ENCODE measurements around the gene RHD. TPM values are rescaled to one million over a fixed set of nuclear protein-coding genes. Genes with fewer than 3 reads are reported as not detected.
"Not testable (repeated sequence)": the region's sequence is repeated elsewhere in the genome, so short reads cannot be mapped to it uniquely, and the experiment has no call there.

Gene RHD
- total and polyA plus RNA-seq, 10 of the 15 experiments (the other 5 are each of a cell fraction or from before 2014, with no cell fraction given) = 0.02 to 0.34 (median 0.18) TPM; not detected in 6

DNA sequence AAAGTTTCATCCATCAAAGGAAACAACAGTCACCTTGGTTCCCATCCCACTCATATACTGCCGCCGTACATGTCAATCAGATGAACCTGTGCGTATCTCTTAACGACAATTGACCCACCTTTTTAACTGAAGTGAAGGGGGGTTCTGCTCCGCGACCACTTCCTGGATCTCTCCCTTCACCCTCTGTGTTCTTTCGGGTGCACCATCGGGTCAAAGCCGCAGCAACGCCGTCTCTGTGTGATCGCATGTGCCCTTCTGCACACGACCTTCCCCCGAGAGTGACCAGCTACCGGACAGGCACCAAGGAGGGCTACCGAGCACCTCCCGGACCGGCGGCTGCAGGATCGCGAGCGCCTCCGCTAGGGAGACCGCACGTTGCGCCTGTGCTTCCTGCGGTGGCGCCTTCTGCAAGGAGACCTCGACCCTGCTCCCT, 64.6 kb downstream of the RHD start:
- BruUV-seq (replicated peaks) = TSS peak; percentile 90
- H3K36me3 ChIP-seq (ENCODE audit: control insufficient read depth in 2 of 2, insufficient read depth in 2 of 2, low read length in 1 of 2); H4K20me1 ChIP-seq (ENCODE audit: control insufficient read depth, insufficient read depth); SMC1A ChIA-PET (ENCODE audit: uncharacterized antibody, unreplicated experiment); POLR2A ChIA-PET; H3K4me1 ChIP-seq (ENCODE audit: control insufficient read depth, insufficient read depth, low read length); FAIRE-seq; H3K27me3 ChIP-seq (replicated peaks in 1 of 2; ENCODE audit: control insufficient read depth in 2 of 2, insufficient read depth in 2 of 2, low read length in 1 of 2); in situ Hi-C loops (cut with MboI); RAD21 ChIA-PET (ENCODE audit: unreplicated experiment); DNase-seq (ENCODE audit: low read depth, low spot score); CTCF ChIA-PET; H3K9me3 ChIP-seq (replicated peaks; ENCODE audit: control insufficient read depth, insufficient read depth, low read length): not testable (repeated sequence)
- intact Hi-C loops (cut with micrococcal nuclease; ENCODE audit: unreplicated experiment) = loop anchor here (5.0 kb wide), 1 partner anchor 90 kb away; the partner anchor contains the start of gene RSRP1
- Histone ChIP-seq H3K27ac (ENCODE audit: control insufficient read depth, insufficient read depth) (peak overlapping the region; percentile 37), H2AFZ (ENCODE audit: control insufficient read depth, low read depth, low read length) (peak overlapping the region; percentile 54), H3K4me2 (ENCODE audit: control insufficient read depth, insufficient read depth) (peak overlapping the region; percentile 44; the same call in 1 of the 2 replicates), H3K9ac (ENCODE audit: control insufficient read depth, insufficient read depth, low read length) (peak overlapping the region; percentile 71), H3K79me2 (ENCODE audit: control insufficient read depth, insufficient read depth, low read length) (peaks cover 41% of the 10 kb centered on the region), H3K4me3 (peak overlapping the region; percentile 89)
- ATAC-seq = peak; percentile 51
- TF ChIP-seq, protein P1, sequence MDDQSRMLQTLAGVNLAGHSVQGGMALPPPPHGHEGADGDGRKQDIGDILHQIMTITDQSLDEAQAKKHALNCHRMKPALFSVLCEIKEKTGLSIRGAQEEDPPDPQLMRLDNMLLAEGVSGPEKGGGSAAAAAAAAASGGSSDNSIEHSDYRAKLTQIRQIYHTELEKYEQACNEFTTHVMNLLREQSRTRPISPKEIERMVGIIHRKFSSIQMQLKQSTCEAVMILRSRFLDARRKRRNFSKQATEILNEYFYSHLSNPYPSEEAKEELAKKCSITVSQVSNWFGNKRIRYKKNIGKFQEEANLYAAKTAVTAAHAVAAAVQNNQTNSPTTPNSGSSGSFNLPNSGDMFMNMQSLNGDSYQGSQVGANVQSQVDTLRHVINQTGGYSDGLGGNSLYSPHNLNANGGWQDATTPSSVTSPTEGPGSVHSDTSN (IDR thresholded peaks at IDR 0.05; ENCODE audit: insufficient replicate concordance, low read depth, low read length) = peak; percentile 62
- TF ChIP-seq BHLHE40 (IDR thresholded peaks at IDR 0.05; ENCODE audit: borderline replicate concordance in 1 of 2, low read depth in 2 of 2, low read length in 1 of 2) = peak in 1 of 2 experiments; percentile 21; a peak in 1 of 4 replicates
- TF ChIP-seq POLR2A (IDR thresholded peaks at IDR 0.05; ENCODE audit: low read depth, low read length) = peak; percentile 32; the same call in 1 of the 2 replicates
- TF ChIP-seq PKNOX1 (IDR thresholded peaks at IDR 0.05) = peak; percentile 92
- 0 out of 2 replicates have a peak, but pooled peaks have one; percentile 15 for TF ChIP-seq RUNX3 (IDR thresholded peaks at IDR 0.05; ENCODE audit: low read length)
- TF ChIP-seq KLF5 (IDR thresholded peaks at IDR 0.05; ENCODE audit: partially characterized antibody) = peak; percentile 30
- TF ChIP-seq, protein P2, sequence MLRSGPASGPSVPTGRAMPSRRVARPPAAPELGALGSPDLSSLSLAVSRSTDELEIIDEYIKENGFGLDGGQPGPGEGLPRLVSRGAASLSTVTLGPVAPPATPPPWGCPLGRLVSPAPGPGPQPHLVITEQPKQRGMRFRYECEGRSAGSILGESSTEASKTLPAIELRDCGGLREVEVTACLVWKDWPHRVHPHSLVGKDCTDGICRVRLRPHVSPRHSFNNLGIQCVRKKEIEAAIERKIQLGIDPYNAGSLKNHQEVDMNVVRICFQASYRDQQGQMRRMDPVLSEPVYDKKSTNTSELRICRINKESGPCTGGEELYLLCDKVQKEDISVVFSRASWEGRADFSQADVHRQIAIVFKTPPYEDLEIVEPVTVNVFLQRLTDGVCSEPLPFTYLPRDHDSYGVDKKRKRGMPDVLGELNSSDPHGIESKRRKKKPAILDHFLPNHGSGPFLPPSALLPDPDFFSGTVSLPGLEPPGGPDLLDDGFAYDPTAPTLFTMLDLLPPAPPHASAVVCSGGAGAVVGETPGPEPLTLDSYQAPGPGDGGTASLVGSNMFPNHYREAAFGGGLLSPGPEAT (IDR thresholded peaks at IDR 0.05; ENCODE audit: low read depth) = 0 out of 2 replicates have a peak, but pooled peaks have one; percentile 24
- TF ChIP-seq MLLT1 (IDR thresholded peaks at IDR 0.05) = 0 out of 2 replicates have a peak, but pooled peaks have one; percentile 37
- 2% methylated on average over 19 of the region's 29 CpGs for WGBS (ENCODE audit: insufficient coverage, insufficient replicate concordance, low lambda C conversion rate, missing lambda C conversion rate)
